HepG2 (cell line): ENCODE data around the gene CDCP1. TPM values are rescaled to one million over a fixed set of nuclear protein-coding genes. Genes with fewer than 3 reads are reported as not detected.

Source experiments
- ATAC-seq: fragments of 200-7000 bp; cut with Tn5 transposase; 3 replicates; pipeline ENCODE4 v1.9.1; 2020; ENCODE audit warnings: mild to moderate bottlenecking, moderate library complexity
- BruUV-seq: library from RNA; stranded (reverse); fragments of 400-500 nt; replicated peaks from 2 replicates; lab custom pipeline; 2021; lab: Mats Ljungman, UMichigan
- CTCF ChIA-PET: fragments of 300-600 bp; formaldehyde crosslinking; extraction: SDS; loops from one replicate; lab custom pipeline; 2021; ENCODE audit warnings: low total read pairs, inconsistent platforms, low intra/inter-chr PET ratio; lab: Yijun Ruan, JAX
- POLR2A ChIA-PET: fragments of 350-600 bp; sonication (Branson Sonifier 250); formaldehyde crosslinking; loops from one replicate; lab custom pipeline; 2020; ENCODE audit warnings: antibody characterized with exemption, inconsistent platforms; lab: Yijun Ruan, JAX
- DNase-seq: peaks from one replicate; pipeline ENCODE4 v3.0.0-alpha.2; 2015; ENCODE audit warnings: low spot score
- FAIRE-seq: peaks from 3 replicates; lab custom pipeline; 2011; peaks lifted over from hg19 to GRCh38; lab: Jason Lieb, UNC
- H2AFZ ChIP-seq: one replicate; pipeline ENCODE4 v1.6.1; 2011; ENCODE audit warnings: low read length, inconsistent platforms
- H3K27ac ChIP-seq: fragments of 300-600 bp; 3 replicates; pipeline ENCODE4 v1.8.0; 2011; ENCODE audit warnings: mixed run types, mild to moderate bottlenecking, mixed read lengths, low read length, inconsistent platforms; ENCODE audit not compliant: insufficient read depth; ENCODE audit errors: extremely low read length
- H3K27me3 ChIP-seq, 2 experiments: fragments of 200-600 bp in 1 of 2; 2 replicates in 1 of 2; 3 replicates in 1 of 2; pipeline versions ENCODE4 v1.6.0 to v1.8.0; 2011; ENCODE audit warnings: low read length in 2 of 2, mild to moderate bottlenecking in 2 of 2, moderate library complexity in 2 of 2, inconsistent platforms in 1 of 2; ENCODE audit not compliant: insufficient read depth in 2 of 2, control insufficient read depth in 1 of 2
- H3K36me3 ChIP-seq, 2 experiments: fragments of 200-600 bp in 1 of 2; replicated peaks in 1 of 2; 2 replicates in 1 of 2; 3 replicates in 1 of 2; pipeline versions ENCODE4 v1.5.1 to v1.8.0; 2011; ENCODE audit warnings: low read length in 2 of 2, inconsistent platforms in 1 of 2; ENCODE audit not compliant: insufficient read depth in 2 of 2, control insufficient read depth in 1 of 2
- H3K4me1 ChIP-seq: 2 replicates; pipeline ENCODE4 v1.5.1; 2012; ENCODE audit warnings: low read length, inconsistent platforms; ENCODE audit not compliant: insufficient read depth
- H3K4me2 ChIP-seq: 2 replicates; pipeline ENCODE4 v1.6.0; 2011; ENCODE audit warnings: low read depth, low read length, inconsistent platforms
- H3K4me3 ChIP-seq, 3 experiments: fragments of 200-600 bp in 1 of 3; sonication (generic), shearing (Covaris generic) in 1 of 3; replicated peaks in 1 of 3; 2 replicates each; pipeline ENCODE4 v1.5.1; 2011 to 2016; ENCODE audit warnings: low read length in 3 of 3, inconsistent platforms in 2 of 3, low read depth in 2 of 3, mild to moderate bottlenecking in 2 of 3, control low read depth in 1 of 3, mixed read lengths in 1 of 3; ENCODE audit not compliant: insufficient read depth in 1 of 3
- H3K79me2 ChIP-seq: one replicate; pipeline ENCODE4 v1.6.1; 2011; ENCODE audit warnings: low read length, inconsistent platforms; ENCODE audit not compliant: insufficient read depth
- H3K9ac ChIP-seq: 2 replicates; pipeline ENCODE4 v1.6.0; 2011; ENCODE audit warnings: mild to moderate bottlenecking, low read depth, low read length, inconsistent platforms; ENCODE audit not compliant: insufficient read depth
- H3K9me3 ChIP-seq: 2 replicates; pipeline ENCODE4 v1.5.1; 2012; ENCODE audit warnings: mild to moderate bottlenecking, low read length
- H4K20me1 ChIP-seq: 2 replicates; pipeline ENCODE4 v1.6.0; 2011; ENCODE audit warnings: inconsistent platforms, mild to moderate bottlenecking, low read length, moderate library complexity; ENCODE audit not compliant: insufficient read depth
- CEBPG ChIP-seq: IDR thresholded peaks from 2 replicates; pipeline ENCODE4 v1.6.1; 2016
- HNRNPUL1 ChIP-seq: fragments of 200-400 bp; formaldehyde crosslinking; IDR thresholded peaks from 2 replicates; pipeline ENCODE4 v1.6.1; 2017; ENCODE audit warnings: low read depth, mild to moderate bottlenecking, low read length, moderate library complexity
- KLF13 ChIP-seq: sonication (generic); formaldehyde crosslinking; IDR thresholded peaks from 2 replicates; pipeline ENCODE4 v1.4.0; 2020; ENCODE audit warnings: mild to moderate bottlenecking, missing genetic modification reagents
- NR2F6 ChIP-seq, 2 experiments: IDR thresholded peaks; 2 replicates each; pipeline ENCODE4 v1.6.1; 2016; ENCODE audit warnings: antibody characterized with exemption in 1 of 2, mild to moderate bottlenecking in 1 of 2
- NRL ChIP-seq: sonication (generic); formaldehyde crosslinking; IDR thresholded peaks from 2 replicates; pipeline ENCODE4 v1.5.0; 2020; ENCODE audit warnings: missing genetic modification reagents, mild to moderate bottlenecking, moderate library complexity, borderline replicate concordance
- POLR2A ChIP-seq, 2 experiments: IDR thresholded peaks; 2 replicates each; pipeline ENCODE4 v1.6.1; 2011; ENCODE audit warnings: low read depth in 2 of 2, low read length in 2 of 2, mild to moderate bottlenecking in 1 of 2, moderate library complexity in 1 of 2; ENCODE audit not compliant: insufficient read depth in 1 of 2
- POLR2AphosphoS5 ChIP-seq: IDR thresholded peaks from 2 replicates; pipeline ENCODE4 v1.6.1; 2012; ENCODE audit warnings: low read depth, low read length
- SIX1 ChIP-seq: sonication (generic); formaldehyde crosslinking; IDR thresholded peaks from 2 replicates; pipeline ENCODE4 v1.4.0; 2020; ENCODE audit warnings: missing genetic modification reagents, borderline replicate concordance
- U2AF1 ChIP-seq: fragments of 200-400 bp; formaldehyde crosslinking; optimal IDR thresholded peaks from 2 replicates; pipeline ENCODE3; 2017; ENCODE audit warnings: mild to moderate bottlenecking, low read depth, low read length
- ZBTB38 ChIP-seq: sonication (generic); formaldehyde crosslinking; IDR thresholded peaks from 2 replicates; pipeline ENCODE4 v1.5.1; 2020; ENCODE audit warnings: mild to moderate bottlenecking, missing genetic modification reagents
- ZNF343 ChIP-seq: sonication (generic); formaldehyde crosslinking; IDR thresholded peaks from 2 replicates; pipeline ENCODE4 v1.4.0; 2020; ENCODE audit warnings: mild to moderate bottlenecking, missing genetic modification reagents
- ZNF543 ChIP-seq: sonication (generic); formaldehyde crosslinking; IDR thresholded peaks from 2 replicates; pipeline ENCODE4 v1.4.0; 2020; ENCODE audit warnings: mild to moderate bottlenecking, missing genetic modification reagents
- whole genome bisulfite sequencing: methylation state at CpG from one replicate; pipeline ENCODE4 v1.1.6; 2017; ENCODE audit warnings: low lambda C conversion rate; 5-methylcytosine and 5-hydroxymethylcytosine counted together
- in situ Hi-C: cut with HindIII; loops from 2 replicates; pipeline ENCODE4 v1.10.0; 2017; ENCODE audit warnings: low pct_unique_long_range_greater_than_20kb; ENCODE audit not compliant: extremely low pct_ligation_motif_present
- intact Hi-C: fragments of 100-400 bp; cut with micrococcal nuclease; formaldehyde crosslinking; loops from one replicate; pipeline ENCODE4 v1.10.0; 2022; ENCODE audit not compliant: unreplicated experiment
- polyA plus RNA-seq, 8 experiments: library from polyadenylated mRNA; depleted of rRNA in 3 of 8; stranded (reverse) in 7 of 8; unstranded in 1 of 8; fragments of >200 nt; fragmentation: Illumina TruSeq in 4 of 8; extraction: Trizol in 4 of 8; gene quantifications; 2 replicates each; pipeline versions ENCODE4 v1.2.1 to v1.2.3, GENCODE V29; 2011 to 2016; ENCODE audit warnings: low read depth in 4 of 8, missing spikeins in 1 of 8, mixed read lengths in 1 of 8; ENCODE audit not compliant: insufficient read depth in 1 of 8
- total RNA-seq, 5 experiments: library from RNA; depleted of rRNA; stranded (reverse); fragments of >200 nt; fragmentation: Illumina TruSeq; extraction: Trizol; gene quantifications; 2 replicates each; pipeline ENCODE4 v1.2.3, GENCODE V29; 2016; ENCODE audit warnings: low read depth in 1 of 5
- TF ChIP-seq, protein P1 (sequence below): sonication (generic); formaldehyde crosslinking; IDR thresholded peaks from 2 replicates; pipeline ENCODE4 v1.4.0; 2020; ENCODE audit warnings: missing genetic modification reagents
- TF ChIP-seq, protein P2 (sequence below): sonication (generic); formaldehyde crosslinking; IDR thresholded peaks from 2 replicates; pipeline ENCODE4 v1.4.0; 2020; ENCODE audit warnings: mild to moderate bottlenecking, missing genetic modification reagents
- TF ChIP-seq, protein P3 (sequence below): sonication (generic); formaldehyde crosslinking; IDR thresholded peaks from 2 replicates; pipeline ENCODE4 v1.4.0; 2020; ENCODE audit warnings: mild to moderate bottlenecking, missing genetic modification reagents, borderline replicate concordance
- TF ChIP-seq, protein P4 (sequence below): IDR thresholded peaks from 2 replicates; pipeline ENCODE4 v1.6.1; 2016; ENCODE audit warnings: control low read depth
- TF ChIP-seq, protein P5 (sequence below): sonication (generic); formaldehyde crosslinking; IDR thresholded peaks from 2 replicates; pipeline ENCODE4 v1.5.0; 2020; ENCODE audit warnings: missing genetic modification reagents

CDCP1 gene
- total and polyA plus RNA-seq, 2 of the 13 experiments (the other 11 are each of a cell fraction or from before 2014, with no cell fraction given): 0.11 to 0.18 TPM

DNA sequence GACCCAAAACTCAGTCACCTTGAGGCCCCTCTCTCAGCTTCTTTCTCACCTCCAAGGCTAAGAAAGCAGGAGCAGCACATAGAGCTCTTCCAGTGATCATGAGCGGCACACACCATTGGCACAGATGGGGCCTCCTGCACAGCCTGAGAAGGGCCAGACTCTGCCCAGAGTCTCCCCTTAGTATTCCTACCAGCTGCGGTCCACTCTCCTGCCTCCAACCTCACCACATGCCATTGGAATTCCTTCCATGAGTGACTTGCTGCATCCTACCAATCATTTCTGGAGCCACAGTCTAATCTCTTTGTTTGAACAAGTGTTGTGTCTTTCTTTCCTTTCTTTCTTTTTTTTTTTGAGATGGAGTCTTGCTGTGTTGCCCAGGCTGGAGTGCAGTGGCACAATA lies 39.3 kb downstream of the CDCP1 start:
- Histone ChIP-seq H4K20me1 (no peaks in the 10 kb centered on the region), H3K79me2 (no peaks in the 10 kb centered on the region), H3K9ac (no peak overlapping the region), H3K27ac (no peak overlapping the region), H3K9me3 (no peaks in the 10 kb centered on the region), H3K4me3 (no peak overlapping the region), H3K4me1 (peaks cover 20% of the 10 kb centered on the region), H3K27me3 (no peaks in the 10 kb centered on the region), H3K4me2 (no peak overlapping the region), H2AFZ (no peak overlapping the region), H3K36me3 (no peaks in the 10 kb centered on the region)
- intact Hi-C loops: no loop called here
- no TSS peak for BruUV-seq
- WGBS: 83% methylated on average over 1 of the region's 2 CpGs
- in situ Hi-C loops: no loop called here
- DNase-seq: no peak
- CTCF ChIA-PET: no interaction called here
- no peak for FAIRE-seq
- POLR2A ChIA-PET: no interaction called here
- no peak for ATAC-seq
- TF ChIP-seq HNRNPUL1 (no peak), CEBPG (CRISPR knock-in tag) (no peak), ZNF343 (CRISPR knock-in tag) (no peak), ZBTB38 (no peak), NRL (no peak), POLR2AphosphoS5 (no peak), U2AF1 (no peak), POLR2A (IDR thresholded peaks at IDR 0.05; ENCODE audit: insufficient read depth in 1 of 2, low read depth in 2 of 2, low read length in 2 of 2) (no peak), SIX1 (CRISPR knock-in tag) (no peak), NR2F6 (IDR thresholded peaks at IDR 0.05) (no peak), NR2F6 (CRISPR knock-in tag; IDR thresholded peaks at IDR 0.05) (no peak), ZNF543 (CRISPR knock-in tag) (no peak), KLF13 (no peak)
- TF ChIP-seq, protein P1, sequence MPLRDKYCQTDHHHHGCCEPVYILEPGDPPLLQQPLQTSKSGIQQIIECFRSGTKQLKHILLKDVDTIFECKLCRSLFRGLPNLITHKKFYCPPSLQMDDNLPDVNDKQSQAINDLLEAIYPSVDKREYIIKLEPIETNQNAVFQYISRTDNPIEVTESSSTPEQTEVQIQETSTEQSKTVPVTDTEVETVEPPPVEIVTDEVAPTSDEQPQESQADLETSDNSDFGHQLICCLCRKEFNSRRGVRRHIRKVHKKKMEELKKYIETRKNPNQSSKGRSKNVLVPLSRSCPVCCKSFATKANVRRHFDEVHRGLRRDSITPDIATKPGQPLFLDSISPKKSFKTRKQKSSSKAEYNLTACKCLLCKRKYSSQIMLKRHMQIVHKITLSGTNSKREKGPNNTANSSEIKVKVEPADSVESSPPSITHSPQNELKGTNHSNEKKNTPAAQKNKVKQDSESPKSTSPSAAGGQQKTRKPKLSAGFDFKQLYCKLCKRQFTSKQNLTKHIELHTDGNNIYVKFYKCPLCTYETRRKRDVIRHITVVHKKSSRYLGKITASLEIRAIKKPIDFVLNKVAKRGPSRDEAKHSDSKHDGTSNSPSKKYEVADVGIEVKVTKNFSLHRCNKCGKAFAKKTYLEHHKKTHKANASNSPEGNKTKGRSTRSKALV (CRISPR knock-in tag): no peak
- TF ChIP-seq, protein P2, sequence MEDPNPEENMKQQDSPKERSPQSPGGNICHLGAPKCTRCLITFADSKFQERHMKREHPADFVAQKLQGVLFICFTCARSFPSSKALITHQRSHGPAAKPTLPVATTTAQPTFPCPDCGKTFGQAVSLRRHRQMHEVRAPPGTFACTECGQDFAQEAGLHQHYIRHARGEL: no peak
- TF ChIP-seq, protein P3, sequence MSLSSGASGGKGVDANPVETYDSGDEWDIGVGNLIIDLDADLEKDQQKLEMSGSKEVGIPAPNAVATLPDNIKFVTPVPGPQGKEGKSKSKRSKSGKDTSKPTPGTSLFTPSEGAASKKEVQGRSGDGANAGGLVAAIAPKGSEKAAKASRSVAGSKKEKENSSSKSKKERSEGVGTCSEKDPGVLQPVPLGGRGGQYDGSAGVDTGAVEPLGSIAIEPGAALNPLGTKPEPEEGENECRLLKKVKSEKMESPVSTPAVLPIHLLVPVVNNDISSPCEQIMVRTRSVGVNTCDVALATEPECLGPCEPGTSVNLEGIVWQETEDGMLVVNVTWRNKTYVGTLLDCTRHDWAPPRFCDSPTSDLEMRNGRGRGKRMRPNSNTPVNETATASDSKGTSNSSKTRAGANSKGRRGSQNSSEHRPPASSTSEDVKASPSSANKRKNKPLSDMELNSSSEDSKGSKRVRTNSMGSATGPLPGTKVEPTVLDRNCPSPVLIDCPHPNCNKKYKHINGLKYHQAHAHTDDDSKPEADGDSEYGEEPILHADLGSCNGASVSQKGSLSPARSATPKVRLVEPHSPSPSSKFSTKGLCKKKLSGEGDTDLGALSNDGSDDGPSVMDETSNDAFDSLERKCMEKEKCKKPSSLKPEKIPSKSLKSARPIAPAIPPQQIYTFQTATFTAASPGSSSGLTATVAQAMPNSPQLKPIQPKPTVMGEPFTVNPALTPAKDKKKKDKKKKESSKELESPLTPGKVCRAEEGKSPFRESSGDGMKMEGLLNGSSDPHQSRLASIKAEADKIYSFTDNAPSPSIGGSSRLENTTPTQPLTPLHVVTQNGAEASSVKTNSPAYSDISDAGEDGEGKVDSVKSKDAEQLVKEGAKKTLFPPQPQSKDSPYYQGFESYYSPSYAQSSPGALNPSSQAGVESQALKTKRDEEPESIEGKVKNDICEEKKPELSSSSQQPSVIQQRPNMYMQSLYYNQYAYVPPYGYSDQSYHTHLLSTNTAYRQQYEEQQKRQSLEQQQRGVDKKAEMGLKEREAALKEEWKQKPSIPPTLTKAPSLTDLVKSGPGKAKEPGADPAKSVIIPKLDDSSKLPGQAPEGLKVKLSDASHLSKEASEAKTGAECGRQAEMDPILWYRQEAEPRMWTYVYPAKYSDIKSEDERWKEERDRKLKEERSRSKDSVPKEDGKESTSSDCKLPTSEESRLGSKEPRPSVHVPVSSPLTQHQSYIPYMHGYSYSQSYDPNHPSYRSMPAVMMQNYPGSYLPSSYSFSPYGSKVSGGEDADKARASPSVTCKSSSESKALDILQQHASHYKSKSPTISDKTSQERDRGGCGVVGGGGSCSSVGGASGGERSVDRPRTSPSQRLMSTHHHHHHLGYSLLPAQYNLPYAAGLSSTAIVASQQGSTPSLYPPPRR (CRISPR knock-in tag): no peak
- TF ChIP-seq, protein P4, sequence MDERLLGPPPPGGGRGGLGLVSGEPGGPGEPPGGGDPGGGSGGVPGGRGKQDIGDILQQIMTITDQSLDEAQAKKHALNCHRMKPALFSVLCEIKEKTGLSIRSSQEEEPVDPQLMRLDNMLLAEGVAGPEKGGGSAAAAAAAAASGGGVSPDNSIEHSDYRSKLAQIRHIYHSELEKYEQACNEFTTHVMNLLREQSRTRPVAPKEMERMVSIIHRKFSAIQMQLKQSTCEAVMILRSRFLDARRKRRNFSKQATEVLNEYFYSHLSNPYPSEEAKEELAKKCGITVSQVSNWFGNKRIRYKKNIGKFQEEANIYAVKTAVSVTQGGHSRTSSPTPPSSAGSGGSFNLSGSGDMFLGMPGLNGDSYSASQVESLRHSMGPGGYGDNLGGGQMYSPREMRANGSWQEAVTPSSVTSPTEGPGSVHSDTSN (CRISPR knock-in tag): no peak
- TF ChIP-seq, protein P5, sequence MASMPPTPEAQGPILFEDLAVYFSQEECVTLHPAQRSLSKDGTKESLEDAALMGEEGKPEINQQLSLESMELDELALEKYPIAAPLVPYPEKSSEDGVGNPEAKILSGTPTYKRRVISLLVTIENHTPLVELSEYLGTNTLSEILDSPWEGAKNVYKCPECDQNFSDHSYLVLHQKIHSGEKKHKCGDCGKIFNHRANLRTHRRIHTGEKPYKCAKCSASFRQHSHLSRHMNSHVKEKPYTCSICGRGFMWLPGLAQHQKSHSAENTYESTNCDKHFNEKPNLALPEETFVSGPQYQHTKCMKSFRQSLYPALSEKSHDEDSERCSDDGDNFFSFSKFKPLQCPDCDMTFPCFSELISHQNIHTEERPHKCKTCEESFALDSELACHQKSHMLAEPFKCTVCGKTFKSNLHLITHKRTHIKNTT: no peak
